ENCODE data around the gene COX6B2.

- TF ChIP-seq CTCF (IDR thresholded peaks at IDR 0.05) (no peak), POLR2A (IDR thresholded peaks at IDR 0.05) (no peak)
These were observed 36.0 kb upstream of the COX6B2 start for GRCh38 chr19:55390461-55390880.
